ENCODE measurements around the gene VPS33A. TPM values are rescaled to one million over a fixed set of nuclear protein-coding genes. Genes with fewer than 3 reads are reported as not detected.

Gene VPS33A
- total and polyA plus RNA-seq, 10 donors, result 9.7 to 31.5 (median 21.8) TPM

- intact Hi-C loops (cut with DNase I; ENCODE audit: low total_unique reads), result no loop called here
- Histone ChIP-seq H3K4me3 (no peak overlapping the region), H3K36me3 (peaks cover 8 to 100% (median 90%) of the 10 kb centered on the region in 6 donors), H3K9me3 (no peaks in the 10 kb centered on the region), H3K4me1 (peaks cover 0 to 9% (median 0%) of the 10 kb centered on the region in 6 donors), H3K27ac (no peak overlapping the region), H3K27me3 (replicated peaks in 1 of 7) (no peaks in the 10 kb centered on the region)
- WGBS, 5 donors, result 95 to 100% (median 100%) methylated on average over 1 of the region's 1 CpG
- TF ChIP-seq CTCF (IDR thresholded peaks at IDR 0.05 in 8 of 11, conservative IDR thresholded peaks at IDR 0.05 in 3 of 11) (no peak), POLR2AphosphoS5 (IDR thresholded peaks at IDR 0.05) (no peak), POLR2A (IDR thresholded peaks at IDR 0.05) (no peak)
- no peak for DNase-seq
Measured at GRCh38 chr12:122216445-122216844, 49.8 kb downstream of the VPS33A start.

- Histone ChIP-seq H3K36me3 (peaks cover 8 to 100% (median 90%) of the 10 kb centered on the region in 6 donors), H3K27me3 (replicated peaks in 1 of 7) (no peaks in the 10 kb centered on the region), H3K27ac (no peak overlapping the region), H3K9me3 (no peaks in the 10 kb centered on the region), H3K4me3 (no peak overlapping the region), H3K4me1 (peaks cover 0 to 3% (median 0%) of the 10 kb centered on the region in 6 donors)
- 93 to 96% (median 94%) methylated on average over 5 of the region's 5 CpGs for WGBS, 5 donors
- no peak for TF ChIP-seq POLR2AphosphoS5 (IDR thresholded peaks at IDR 0.05)
- TF ChIP-seq POLR2A (IDR thresholded peaks at IDR 0.05), result no peak
- no peak for TF ChIP-seq CTCF (IDR thresholded peaks at IDR 0.05 in 8 of 11, conservative IDR thresholded peaks at IDR 0.05 in 3 of 11)
- intact Hi-C loops (cut with DNase I; ENCODE audit: low total_unique reads), result no loop called here
- no peak for DNase-seq
Measured at GRCh38 chr12:122215771-122216170, 50.5 kb downstream of the VPS33A start.

GRCh38 chr12:122208073-122208820 lies 58.0 kb downstream of the VPS33A start:
- 93 to 96% (median 94%) methylated on average over 18 of the region's 18 CpGs for WGBS, 5 donors
- TF ChIP-seq POLR2A (IDR thresholded peaks at IDR 0.05), result no peak
- no peak for TF ChIP-seq CTCF (IDR thresholded peaks at IDR 0.05 in 8 of 11, conservative IDR thresholded peaks at IDR 0.05 in 3 of 11)
- peak in 2 of 3 donors; percentile 24 to 55 for TF ChIP-seq POLR2AphosphoS5 (IDR thresholded peaks at IDR 0.05)
- DNase-seq, result no peak
- Histone ChIP-seq H3K9me3 (no peaks in the 10 kb centered on the region), H3K36me3 (peaks cover 0 to 69% (median 65%) of the 10 kb centered on the region in 6 donors), H3K27me3 (replicated peaks in 1 of 7) (peaks cover 0 to 28% (median 23%) of the 10 kb centered on the region in 7 donors), H3K4me3 (no peak overlapping the region), H3K27ac (no peak overlapping the region), H3K4me1 (peaks cover under 1 to 26% (median 17%) of the 10 kb centered on the region in 6 donors)
- intact Hi-C loops (cut with DNase I; ENCODE audit: low total_unique reads), result no loop called here

- Histone ChIP-seq H3K27me3 (replicated peaks in 1 of 7) (peaks cover 0 to 36% (median 28%) of the 10 kb centered on the region in 7 donors), H3K4me3 (no peak overlapping the region), H3K36me3 (peaks cover 0 to 61% (median 57%) of the 10 kb centered on the region in 6 donors), H3K4me1 (peaks cover 7 to 35% (median 25%) of the 10 kb centered on the region in 6 donors), H3K27ac (no peak overlapping the region), H3K9me3 (no peaks in the 10 kb centered on the region)
- TF ChIP-seq CTCF (IDR thresholded peaks at IDR 0.05 in 8 of 11, conservative IDR thresholded peaks at IDR 0.05 in 3 of 11) (no peak), POLR2AphosphoS5 (IDR thresholded peaks at IDR 0.05) (no peak), POLR2A (IDR thresholded peaks at IDR 0.05) (no peak)
- no peak for DNase-seq
- WGBS, 5 donors, result 92 to 97% (median 94%) methylated on average over 8 of the region's 8 CpGs
- intact Hi-C loops (cut with DNase I; ENCODE audit: low total_unique reads), result no loop called here
Measured at GRCh38 chr12:122207391-122207790, 58.9 kb downstream of the VPS33A start.
